GM23338 (cell line): ENCODE data around the gene MYH10. TPM values are rescaled to one million over a fixed set of nuclear protein-coding genes. Genes with fewer than 3 reads are reported as not detected.

Experiments
- ATAC-seq: fragments of 200-7000 bp; cut with Tn5 transposase; 3 replicates; pipeline ENCODE4 v1.9.1; 2020
- DNase-seq: peaks from one replicate; pipeline ENCODE4 v3.0.0-alpha.2; 2015; ENCODE audit warnings: low spot score
- H2AFZ ChIP-seq: fragments of 200-600 bp; sonication (generic); 2 replicates; pipeline ENCODE4 v1.8.0; 2016; ENCODE audit warnings: antibody characterized with exemption, mild to moderate bottlenecking, moderate library complexity
- H3F3A ChIP-seq: fragments of 200-600 bp; sonication (generic); replicated peaks from 2 replicates; pipeline ENCODE4 v1.8.0; 2017; ENCODE audit warnings: antibody characterized with exemption, mixed run types, low read depth
- H3K27ac ChIP-seq: fragments of 200-600 bp; sonication (generic); 2 replicates; pipeline ENCODE4 v1.6.1; 2016; ENCODE audit warnings: low read depth
- H3K27me3 ChIP-seq: fragments of 200-600 bp; sonication (generic); 2 replicates; pipeline ENCODE4 v1.8.0; 2016; ENCODE audit warnings: mild to moderate bottlenecking, mixed run types, moderate library complexity; ENCODE audit not compliant: insufficient read depth
- H3K36me3 ChIP-seq: fragments of 200-600 bp; sonication (generic); 2 replicates; pipeline ENCODE4 v1.8.0; 2016; ENCODE audit warnings: mild to moderate bottlenecking; ENCODE audit not compliant: insufficient read depth
- H3K4me1 ChIP-seq: fragments of 200-600 bp; sonication (generic); 2 replicates; pipeline ENCODE4 v1.8.0; 2016; ENCODE audit warnings: mild to moderate bottlenecking, moderate library complexity; ENCODE audit not compliant: insufficient read depth
- H3K4me2 ChIP-seq: fragments of 200-600 bp; sonication (generic); 2 replicates; pipeline ENCODE4 v1.7.1; 2017; ENCODE audit warnings: mixed run types
- H3K4me3 ChIP-seq: fragments of 200-600 bp; sonication (generic); 2 replicates; pipeline ENCODE4 v1.6.1; 2016; ENCODE audit warnings: mixed run types
- H3K79me2 ChIP-seq: fragments of 200-600 bp; sonication (generic); replicated peaks from 2 replicates; pipeline ENCODE4 v1.8.0; 2017; ENCODE audit warnings: mild to moderate bottlenecking; ENCODE audit not compliant: insufficient read depth
- H3K9me2 ChIP-seq: fragments of 200-600 bp; sonication (generic); 2 replicates; pipeline ENCODE4 v1.8.0; 2017; ENCODE audit not compliant: insufficient read depth
- H4K20me1 ChIP-seq: fragments of 200-600 bp; sonication (generic); replicated peaks from 2 replicates; pipeline ENCODE4 v1.8.0; 2017; ENCODE audit warnings: mild to moderate bottlenecking; ENCODE audit not compliant: insufficient read depth
- H3K27ac Mint-ChIP-seq: 2 replicates; pipeline ENCODE4 v1.8.0; 2020; ENCODE audit warnings: inconsistent platforms, mild to moderate bottlenecking, moderate library complexity, mixed read lengths
- H3K27me3 Mint-ChIP-seq: 3 replicates; pipeline ENCODE4 v1.8.0; 2022; ENCODE audit warnings: low read depth, mild to moderate bottlenecking, moderate library complexity, mixed read lengths, inconsistent platforms; ENCODE audit not compliant: insufficient read depth, poor library complexity
- H3K36me3 Mint-ChIP-seq: 3 replicates; pipeline ENCODE4 v1.8.0; 2021; ENCODE audit warnings: low read depth, mild to moderate bottlenecking, inconsistent platforms, moderate library complexity, mixed read lengths
- H3K4me1 Mint-ChIP-seq: 3 replicates; pipeline ENCODE4 v1.8.0; 2020; ENCODE audit warnings: mild to moderate bottlenecking, inconsistent platforms, mixed read lengths
- H3K4me3 Mint-ChIP-seq: 3 replicates; pipeline ENCODE4 v1.8.0; 2021; ENCODE audit warnings: moderate library complexity, mild to moderate bottlenecking, inconsistent platforms, mixed read lengths
- H3K9me3 Mint-ChIP-seq: 3 replicates; pipeline ENCODE4 v1.8.0; 2020; ENCODE audit warnings: moderate library complexity, mild to moderate bottlenecking, inconsistent platforms, mixed read lengths
- CREB1 ChIP-seq: fragments of 250-450 bp; sonication (Bioruptor Pico); IDR thresholded peaks from 2 replicates; pipeline ENCODE4 v1.5.0; 2020; ENCODE audit warnings: low read depth, mild to moderate bottlenecking, moderate library complexity
- CTCF ChIP-seq, 2 experiments: fragments of 200-600 bp in 1 of 2; sonication (generic) in 1 of 2; conservative IDR thresholded peaks; 2 replicates each; pipeline versions ENCODE4 v1.5.1 to v1.6.1; 2016 to 2017; ENCODE audit warnings: antibody characterized with exemption in 2 of 2, low read depth in 2 of 2, mild to moderate bottlenecking in 2 of 2, moderate library complexity in 1 of 2
- ETS1 ChIP-seq: IDR thresholded peaks from 2 replicates; pipeline ENCODE4 v1.6.1; 2016; ENCODE audit warnings: antibody characterized with exemption
- EZH2 ChIP-seq: fragments of 200-600 bp; sonication (generic); IDR thresholded peaks from one replicate; pipeline ENCODE4 v1.8.0; 2017; ENCODE audit warnings: antibody characterized with exemption, mild to moderate bottlenecking, low read depth; ENCODE audit not compliant: unreplicated experiment
- EZH2phosphoT487 ChIP-seq: fragments of 200-600 bp; sonication (generic); IDR thresholded peaks from one replicate; pipeline ENCODE4 v1.8.1; 2018; ENCODE audit warnings: antibody characterized with exemption; ENCODE audit not compliant: unreplicated experiment
- JUNB ChIP-seq: IDR thresholded peaks from one replicate; pipeline ENCODE4 v1.6.1; 2016; ENCODE audit warnings: antibody characterized with exemption; ENCODE audit not compliant: unreplicated experiment
- POLR2AphosphoS5 ChIP-seq: IDR thresholded peaks from 2 replicates; pipeline ENCODE4 v1.6.1; 2016; ENCODE audit warnings: antibody characterized with exemption, low read depth
- REST ChIP-seq: IDR thresholded peaks from one replicate; pipeline ENCODE4 v1.6.1; 2018; ENCODE audit warnings: antibody characterized with exemption; ENCODE audit not compliant: unreplicated experiment
- ZNF114 ChIP-seq: fragments of 250-450 bp; sonication (Bioruptor Pico); IDR thresholded peaks from 2 replicates; pipeline ENCODE4 v1.5.0; 2020; ENCODE audit warnings: mild to moderate bottlenecking, moderate library complexity
- ZNF462 ChIP-seq: fragments of 250-450 bp; sonication (Bioruptor Pico); IDR thresholded peaks from 2 replicates; pipeline ENCODE4 v1.5.0; 2020; ENCODE audit warnings: mild to moderate bottlenecking, moderate library complexity
- polyA plus RNA-seq: library from polyadenylated mRNA; unstranded; fragments of >200 nt; fragmentation: Nextera tagmentation; extraction: Ambion mirVana; gene quantifications from 2 replicates; pipeline ENCODE4 v1.2.1, GENCODE V29; 2016
- total RNA-seq: library from RNA; depleted of rRNA; stranded (reverse); fragments of >200 nt; shearing (Covaris generic); gene quantifications from 2 replicates; pipeline ENCODE4 v1.2.3, GENCODE V29; 2014

Gene MYH10
- total and polyA plus RNA-seq, 2 experiments from 2014 or later: 89.5 to 230 TPM

GRCh38 chr17:8468980-8469379 is 161.5 kb downstream of the MYH10 start (continued):
- TF ChIP-seq ZNF462 (CRISPR knock-in tag): no peak
- TF ChIP-seq CTCF (conservative IDR thresholded peaks at IDR 0.05; ENCODE audit: low read depth in 2 of 2): no peak

GRCh38 chr17:8468127-8468526 is 162.4 kb downstream of the MYH10 start:
- Histone ChIP-seq H3K27ac (no peak overlapping the region), H3K79me2 (no peaks in the 10 kb centered on the region), H3F3A (peaks cover 10% of the 10 kb centered on the region; the same call in 1 of the 2 replicates), H3K9me2 (no peaks in the 10 kb centered on the region), H3K36me3 (no peaks in the 10 kb centered on the region), H4K20me1 (peaks cover 8% of the 10 kb centered on the region), H2AFZ (no peak overlapping the region), H3K4me3 (no peak overlapping the region), H3K27me3 (no peaks in the 10 kb centered on the region), H3K4me1 (peaks cover 6% of the 10 kb centered on the region; the same call in 1 of the 2 replicates), H3K4me2 (no peak overlapping the region)
- DNase-seq: no peak
- peaks cover 7% of the 10 kb centered on the region; the same call in 2 of the 3 replicates for H3K4me1 Mint-ChIP-seq
- no peak overlapping the region for H3K27ac Mint-ChIP-seq
- ATAC-seq: no peak
- H3K36me3 Mint-ChIP-seq: peaks cover 19% of the 10 kb centered on the region
- no peak overlapping the region for H3K4me3 Mint-ChIP-seq
- H3K27me3 Mint-ChIP-seq: peaks cover 2% of the 10 kb centered on the region
- H3K9me3 Mint-ChIP-seq: no peaks in the 10 kb centered on the region; the same call in 2 of the 3 replicates
- no peak for TF ChIP-seq EZH2
- TF ChIP-seq CREB1 (CRISPR knock-in tag): no peak
- TF ChIP-seq ZNF114: no peak
- TF ChIP-seq EZH2phosphoT487: no peak
- TF ChIP-seq REST: no peak
- TF ChIP-seq POLR2AphosphoS5: no peak
- TF ChIP-seq CTCF (conservative IDR thresholded peaks at IDR 0.05; ENCODE audit: low read depth in 2 of 2): no peak
- TF ChIP-seq JUNB: no peak
- TF ChIP-seq ETS1: no peak
